GM23338 (cell line): ENCODE results near the gene PLA2G4F. TPM values are rescaled to one million over a fixed set of nuclear protein-coding genes. Genes with fewer than 3 reads are reported as not detected.

Experiments
- ATAC-seq: fragments of 200-7000 bp; cut with Tn5 transposase; 3 replicates; pipeline ENCODE4 v1.9.1; 2020
- DNase-seq: peaks from one replicate; pipeline ENCODE4 v3.0.0-alpha.2; 2015; ENCODE audit warnings: low spot score
- H2AFZ ChIP-seq: fragments of 200-600 bp; sonication (generic); 2 replicates; pipeline ENCODE4 v1.8.0; 2016; ENCODE audit warnings: antibody characterized with exemption, mild to moderate bottlenecking, moderate library complexity
- H3F3A ChIP-seq: fragments of 200-600 bp; sonication (generic); replicated peaks from 2 replicates; pipeline ENCODE4 v1.8.0; 2017; ENCODE audit warnings: antibody characterized with exemption, mixed run types, low read depth
- H3K27ac ChIP-seq: fragments of 200-600 bp; sonication (generic); 2 replicates; pipeline ENCODE4 v1.6.1; 2016; ENCODE audit warnings: low read depth
- H3K27me3 ChIP-seq: fragments of 200-600 bp; sonication (generic); 2 replicates; pipeline ENCODE4 v1.8.0; 2016; ENCODE audit warnings: mild to moderate bottlenecking, mixed run types, moderate library complexity; ENCODE audit not compliant: insufficient read depth
- H3K36me3 ChIP-seq: fragments of 200-600 bp; sonication (generic); 2 replicates; pipeline ENCODE4 v1.8.0; 2016; ENCODE audit warnings: mild to moderate bottlenecking; ENCODE audit not compliant: insufficient read depth
- H3K4me1 ChIP-seq: fragments of 200-600 bp; sonication (generic); 2 replicates; pipeline ENCODE4 v1.8.0; 2016; ENCODE audit warnings: mild to moderate bottlenecking, moderate library complexity; ENCODE audit not compliant: insufficient read depth
- H3K4me2 ChIP-seq: fragments of 200-600 bp; sonication (generic); 2 replicates; pipeline ENCODE4 v1.7.1; 2017; ENCODE audit warnings: mixed run types
- H3K4me3 ChIP-seq: fragments of 200-600 bp; sonication (generic); 2 replicates; pipeline ENCODE4 v1.6.1; 2016; ENCODE audit warnings: mixed run types
- H3K79me2 ChIP-seq: fragments of 200-600 bp; sonication (generic); replicated peaks from 2 replicates; pipeline ENCODE4 v1.8.0; 2017; ENCODE audit warnings: mild to moderate bottlenecking; ENCODE audit not compliant: insufficient read depth
- H3K9me2 ChIP-seq: fragments of 200-600 bp; sonication (generic); 2 replicates; pipeline ENCODE4 v1.8.0; 2017; ENCODE audit not compliant: insufficient read depth
- H4K20me1 ChIP-seq: fragments of 200-600 bp; sonication (generic); replicated peaks from 2 replicates; pipeline ENCODE4 v1.8.0; 2017; ENCODE audit warnings: mild to moderate bottlenecking; ENCODE audit not compliant: insufficient read depth
- H3K27ac Mint-ChIP-seq: 2 replicates; pipeline ENCODE4 v1.8.0; 2020; ENCODE audit warnings: inconsistent platforms, mild to moderate bottlenecking, moderate library complexity, mixed read lengths
- H3K27me3 Mint-ChIP-seq: 3 replicates; pipeline ENCODE4 v1.8.0; 2022; ENCODE audit warnings: low read depth, mild to moderate bottlenecking, moderate library complexity, mixed read lengths, inconsistent platforms; ENCODE audit not compliant: insufficient read depth, poor library complexity
- H3K36me3 Mint-ChIP-seq: 3 replicates; pipeline ENCODE4 v1.8.0; 2021; ENCODE audit warnings: low read depth, mild to moderate bottlenecking, inconsistent platforms, moderate library complexity, mixed read lengths
- H3K4me1 Mint-ChIP-seq: 3 replicates; pipeline ENCODE4 v1.8.0; 2020; ENCODE audit warnings: mild to moderate bottlenecking, inconsistent platforms, mixed read lengths
- H3K4me3 Mint-ChIP-seq: 3 replicates; pipeline ENCODE4 v1.8.0; 2021; ENCODE audit warnings: moderate library complexity, mild to moderate bottlenecking, inconsistent platforms, mixed read lengths
- H3K9me3 Mint-ChIP-seq: 3 replicates; pipeline ENCODE4 v1.8.0; 2020; ENCODE audit warnings: moderate library complexity, mild to moderate bottlenecking, inconsistent platforms, mixed read lengths
- EZH2 ChIP-seq: fragments of 200-600 bp; sonication (generic); IDR thresholded peaks from one replicate; pipeline ENCODE4 v1.8.0; 2017; ENCODE audit warnings: antibody characterized with exemption, mild to moderate bottlenecking, low read depth; ENCODE audit not compliant: unreplicated experiment
- JUNB ChIP-seq: IDR thresholded peaks from one replicate; pipeline ENCODE4 v1.6.1; 2016; ENCODE audit warnings: antibody characterized with exemption; ENCODE audit not compliant: unreplicated experiment
- NANOG ChIP-seq: IDR thresholded peaks from 2 replicates; pipeline ENCODE4 v1.6.1; 2016; ENCODE audit warnings: antibody characterized with exemption, borderline replicate concordance
- REST ChIP-seq: IDR thresholded peaks from one replicate; pipeline ENCODE4 v1.6.1; 2018; ENCODE audit warnings: antibody characterized with exemption; ENCODE audit not compliant: unreplicated experiment
- ZNF331 ChIP-seq: fragments of 250-450 bp; sonication (Bioruptor Pico); IDR thresholded peaks from 2 replicates; pipeline ENCODE4 v1.5.0; 2020; ENCODE audit warnings: low read depth, mild to moderate bottlenecking, moderate library complexity
- ZNF462 ChIP-seq: fragments of 250-450 bp; sonication (Bioruptor Pico); IDR thresholded peaks from 2 replicates; pipeline ENCODE4 v1.5.0; 2020; ENCODE audit warnings: mild to moderate bottlenecking, moderate library complexity
- polyA plus RNA-seq: library from polyadenylated mRNA; unstranded; fragments of >200 nt; fragmentation: Nextera tagmentation; extraction: Ambion mirVana; gene quantifications from 2 replicates; pipeline ENCODE4 v1.2.1, GENCODE V29; 2016
- total RNA-seq: library from RNA; depleted of rRNA; stranded (reverse); fragments of >200 nt; shearing (Covaris generic); gene quantifications from 2 replicates; pipeline ENCODE4 v1.2.3, GENCODE V29; 2014

The PLA2G4F gene
- total and polyA plus RNA-seq, 2 experiments from 2014 or later: not detected

- no peaks in the 10 kb centered on the region for H3K79me2 ChIP-seq
- no peaks in the 10 kb centered on the region for H3K27me3 Mint-ChIP-seq
- DNase-seq: no peak
- no peak overlapping the region for H3K4me3 Mint-ChIP-seq
- H3K27ac Mint-ChIP-seq: no peak overlapping the region
- no peak overlapping the region for H3K27ac ChIP-seq
- H4K20me1 ChIP-seq: no peaks in the 10 kb centered on the region
- H3K9me2 ChIP-seq: no peaks in the 10 kb centered on the region
- H3K4me1 ChIP-seq: no peaks in the 10 kb centered on the region
- ATAC-seq: no peak
- no peaks in the 10 kb centered on the region for H3F3A ChIP-seq
- no peak overlapping the region for H2AFZ ChIP-seq
- no peak overlapping the region for H3K4me2 ChIP-seq
- no peak overlapping the region for H3K4me3 ChIP-seq
- no peak for TF ChIP-seq REST
- no peak for TF ChIP-seq ZNF462 (CRISPR knock-in tag)
- no peak for TF ChIP-seq EZH2
- no peak for TF ChIP-seq JUNB
- TF ChIP-seq ZNF331 (CRISPR knock-in tag): no peak
- no peak for TF ChIP-seq NANOG
- H3K4me1 Mint-ChIP-seq: no peaks in the 10 kb centered on the region
- H3K36me3 Mint-ChIP-seq: peaks cover 50% of the 10 kb centered on the region
- peaks cover 26% of the 10 kb centered on the region; the same call in 1 of the 2 replicates for H3K36me3 ChIP-seq
- H3K9me3 Mint-ChIP-seq: no peaks in the 10 kb centered on the region
- H3K27me3 ChIP-seq: no peaks in the 10 kb centered on the region
Measured at GRCh38 chr15:42184736-42185135, 28.3 kb upstream of the PLA2G4F start.
